GM20000 (cell line): ENCODE measurements around the gene ADGRB3.
"Not testable (repeated sequence)": the region's sequence is repeated elsewhere in the genome, so short reads cannot be mapped to it uniquely, and the experiment has no call there.

ENCODE experiments used
- DNase-seq: peaks from one replicate; pipeline ENCODE4 v3.0.0; 2012; ENCODE audit warnings: low spot score
- CTCF ChIP-seq: IDR thresholded peaks from 2 replicates; pipeline ENCODE4 v1.5.1; 2012; ENCODE audit warnings: mild to moderate bottlenecking, control low read depth; ENCODE audit errors: extremely low read depth, missing control alignments

ADGRB3 gene

GRCh38 chr6:68874747-68875146 is 239.7 kb downstream of the ADGRB3 start:
- no peak for TF ChIP-seq CTCF
- no peak for DNase-seq

- no peak for TF ChIP-seq CTCF
- no peak for DNase-seq
These were observed 240.3 kb downstream of the ADGRB3 start for GRCh38 chr6:68875403-68875802.

- peak; percentile 17 for DNase-seq
- TF ChIP-seq CTCF = no peak
These were observed 241.9 kb downstream of the ADGRB3 start for GRCh38 chr6:68876792-68877493.

- no peak for DNase-seq
- TF ChIP-seq CTCF = no peak
These were observed 245.2 kb downstream of the ADGRB3 start for GRCh38 chr6:68880050-68880813.

- DNase-seq = not testable (repeated sequence)
These were observed 248.2 kb downstream of the ADGRB3 start for GRCh38 chr6:68883325-68883724.

- TF ChIP-seq CTCF = no peak
- DNase-seq = no peak
These were observed 256.3 kb downstream of the ADGRB3 start for GRCh38 chr6:68891419-68891818.

GRCh38 chr6:68892452-68892851 is 257.4 kb downstream of the ADGRB3 start:
- DNase-seq = no peak
- no peak for TF ChIP-seq CTCF
